PC-3 (cell line): ENCODE data around the gene SEMA5A. TPM values are rescaled to one million over a fixed set of nuclear protein-coding genes. Genes with fewer than 3 reads are reported as not detected.

Experiments
- ATAC-seq: fragments of 200-7000 bp; cut with Tn5 transposase; 2 replicates; pipeline ENCODE4 v1.9.1; 2020; ENCODE audit warnings: mild to moderate bottlenecking, moderate library complexity
- BruUV-seq: library from RNA; stranded (reverse); fragments of 400-500 nt; replicated peaks from 2 replicates; lab custom pipeline; 2021; lab: Mats Ljungman, UMichigan
- CTCF ChIA-PET: fragments of 300-600 bp; sonication (Branson Sonifier 250); formaldehyde crosslinking; loops from one replicate; lab custom pipeline; 2022; ENCODE audit warnings: antibody characterized with exemption; lab: Charles Lee
- POLR2A ChIA-PET: fragments of 300-600 bp; sonication (Branson Sonifier 250); formaldehyde crosslinking; loops from one replicate; lab custom pipeline; 2022; ENCODE audit warnings: antibody characterized with exemption; ENCODE audit not compliant: unreplicated experiment; lab: Charles Lee
- DNase-seq: peaks from one replicate; pipeline ENCODE4 v3.0.0-alpha.2; 2015
- H2AFZ ChIP-seq: fragments of 300-600 bp; sonication (generic); 2 replicates; pipeline ENCODE4 v1.6.0; 2016; ENCODE audit warnings: antibody characterized with exemption, low read length
- H3F3A ChIP-seq: fragments of 300-600 bp; sonication (generic); one replicate; pipeline ENCODE4 v1.6.0; 2017; ENCODE audit warnings: antibody characterized with exemption, low read length, control low read depth, mild to moderate bottlenecking; ENCODE audit not compliant: unreplicated experiment
- H3K27ac ChIP-seq: fragments of 300-600 bp; sonication (generic); 2 replicates; pipeline ENCODE4 v1.5.1; 2016; ENCODE audit warnings: mild to moderate bottlenecking, low read length
- H3K27me3 ChIP-seq: fragments of 300-600 bp; sonication (generic); 2 replicates; pipeline ENCODE4 v1.6.1; 2016; ENCODE audit warnings: low read length, mixed read lengths
- H3K36me3 ChIP-seq: fragments of 300-600 bp; sonication (generic); 2 replicates; pipeline ENCODE4 v1.6.1; 2016; ENCODE audit warnings: low read depth, mixed run types, low read length, mixed read lengths
- H3K4me1 ChIP-seq: fragments of 300-600 bp; sonication (generic); 2 replicates; pipeline ENCODE4 v1.5.1; 2016; ENCODE audit warnings: low read length; ENCODE audit not compliant: insufficient read depth
- H3K4me2 ChIP-seq: fragments of 300-600 bp; sonication (generic); 2 replicates; pipeline ENCODE4 v1.6.0; 2016; ENCODE audit warnings: low read length
- H3K4me3 ChIP-seq: fragments of 300-600 bp; sonication (generic); 2 replicates; pipeline ENCODE4 v1.5.1; 2016; ENCODE audit warnings: mild to moderate bottlenecking, low read length, mixed read lengths
- H3K79me2 ChIP-seq: fragments of 300-600 bp; sonication (generic); 2 replicates; pipeline ENCODE4 v1.6.1; 2017; ENCODE audit warnings: low read length, mixed read lengths
- H3K9ac ChIP-seq: fragments of 300-600 bp; sonication (generic); 2 replicates; pipeline ENCODE4 v1.6.0; 2016; ENCODE audit warnings: mild to moderate bottlenecking, low read length
- H3K9me2 ChIP-seq: fragments of 300-600 bp; sonication (generic); replicated peaks from 2 replicates; pipeline ENCODE4 v1.6.1; 2016; ENCODE audit warnings: mixed run types, low read length, mixed read lengths
- H3K9me3 ChIP-seq: fragments of 300-600 bp; sonication (generic); 2 replicates; pipeline ENCODE4 v1.6.1; 2016; ENCODE audit warnings: low read length, mixed read lengths
- H4K20me1 ChIP-seq: fragments of 300-600 bp; sonication (generic); 2 replicates; pipeline ENCODE4 v1.6.1; 2016; ENCODE audit warnings: low read length, mixed read lengths
- CTCF ChIP-seq: fragments of 300-600 bp; sonication (generic); conservative IDR thresholded peaks from 2 replicates; pipeline ENCODE4 v1.5.1; 2017; ENCODE audit warnings: antibody characterized with exemption, low read depth, mild to moderate bottlenecking, low read length
- EZH2 ChIP-seq: fragments of 300-600 bp; sonication (generic); IDR thresholded peaks from one replicate; pipeline ENCODE4 v1.6.1; 2017; ENCODE audit warnings: antibody characterized with exemption, mild to moderate bottlenecking, low read length; ENCODE audit not compliant: unreplicated experiment
- EZH2phosphoT487 ChIP-seq: fragments of 300-600 bp; sonication (generic); IDR thresholded peaks from 2 replicates; pipeline ENCODE4 v1.6.1; 2018; ENCODE audit warnings: mild to moderate bottlenecking, antibody characterized with exemption, low read length, borderline replicate concordance
- intact Hi-C: fragments of 100-400 bp; cut with micrococcal nuclease; formaldehyde crosslinking; loops from 2 replicates; pipeline ENCODE4 v1.9.0; 2023
- total RNA-seq: library from RNA; depleted of rRNA; stranded (reverse); fragments of >200 nt; gene quantifications from 2 replicates; pipeline ENCODE4 v1.2.3, GENCODE V29; 2014

Gene SEMA5A
- total RNA-seq, 1 experiment from 2014 or later: 4.4 TPM

- H3K9ac ChIP-seq: peak overlapping the region; percentile 62
- intact Hi-C loops: loop anchor here (5.0 kb wide), 3 partner anchors 53 to 102 kb away; no protein-coding TSS in a partner anchor
- H4K20me1 ChIP-seq: no peaks in the 10 kb centered on the region
- H2AFZ ChIP-seq: no peak overlapping the region
- peaks cover 21% of the 10 kb centered on the region for H3F3A ChIP-seq
- H3K36me3 ChIP-seq: no peaks in the 10 kb centered on the region
- no peak overlapping the region; the same call in 1 of the 2 replicates for H3K4me3 ChIP-seq
- no peaks in the 10 kb centered on the region for H3K27me3 ChIP-seq
- peaks cover 48% of the 10 kb centered on the region for H3K4me1 ChIP-seq
- no peaks in the 10 kb centered on the region for H3K9me2 ChIP-seq
- TF ChIP-seq CTCF (no peak), EZH2phosphoT487 (no peak), EZH2 (no peak)
- H3K9me3 ChIP-seq: no peaks in the 10 kb centered on the region
- H3K27ac ChIP-seq: peak overlapping the region; percentile 93
- no peaks in the 10 kb centered on the region for H3K79me2 ChIP-seq
- ChIA-PET POLR2A (interaction anchor here (0.6 kb wide), 1 partner anchor 267 kb away, joined by 3 read pairs; no protein-coding TSS in a partner anchor), CTCF (interaction anchor here (0.5 to 1.2 kb wide), 4 partner anchors 27 to 103 kb away, joined by 3 to 6 read pairs (median 4); no protein-coding TSS in a partner anchor)
- ATAC-seq (peak; percentile 85), DNase-seq (peak; percentile 98)
- H3K4me2 ChIP-seq: peak overlapping the region; percentile 67
- no TSS peak for BruUV-seq
Measured at GRCh38 chr5:9440517-9440916, 105.4 kb downstream of the SEMA5A start.

- TSS peak; percentile 69 for BruUV-seq
Measured at GRCh38 chr5:9439531-9440292, 106.2 kb downstream of the SEMA5A start.

More at GRCh38 chr5:9439531-9440292, 106.2 kb downstream of the SEMA5A start:
- Histone ChIP-seq H2AFZ (peak overlapping the region; percentile 33), H3K36me3 (no peaks in the 10 kb centered on the region), H3K9me2 (no peaks in the 10 kb centered on the region), H3K27me3 (no peaks in the 10 kb centered on the region), H3K9me3 (no peaks in the 10 kb centered on the region), H3F3A (peaks cover 21% of the 10 kb centered on the region), H3K79me2 (no peaks in the 10 kb centered on the region), H3K4me3 (peak overlapping the region; percentile 22; the same call in 1 of the 2 replicates), H3K9ac (peak overlapping the region; percentile 62), H3K27ac (peak overlapping the region; percentile 93), H3K4me2 (peak overlapping the region; percentile 67), H3K4me1 (peaks cover 48% of the 10 kb centered on the region), H4K20me1 (no peaks in the 10 kb centered on the region)
- CTCF ChIA-PET: interaction anchor here (0.8 to 1.2 kb wide), 3 partner anchors 78 to 104 kb away, joined by 3 to 6 read pairs (median 3); no protein-coding TSS in a partner anchor
- POLR2A ChIA-PET: interaction anchor here (0.6 kb wide), 1 partner anchor 266 kb away, joined by 3 read pairs; no protein-coding TSS in a partner anchor
- DNase-seq (peak; percentile 62), ATAC-seq (peak; percentile 5; the same call in 1 of the 2 replicates)
- TF ChIP-seq EZH2: no peak
- TF ChIP-seq EZH2phosphoT487: no peak
- TF ChIP-seq CTCF: no peak
- intact Hi-C loops: loop anchor here (5.0 kb wide), 3 partner anchors 52 to 103 kb away; no protein-coding TSS in a partner anchor
